ENCODE data around the gene CAMK2D. TPM values are rescaled to one million over a fixed set of nuclear protein-coding genes. Genes with fewer than 3 reads are reported as not detected.

The CAMK2D gene
- total and polyA plus RNA-seq, 5 donors, result 77.2 to 177 (median 150) TPM

DNA sequence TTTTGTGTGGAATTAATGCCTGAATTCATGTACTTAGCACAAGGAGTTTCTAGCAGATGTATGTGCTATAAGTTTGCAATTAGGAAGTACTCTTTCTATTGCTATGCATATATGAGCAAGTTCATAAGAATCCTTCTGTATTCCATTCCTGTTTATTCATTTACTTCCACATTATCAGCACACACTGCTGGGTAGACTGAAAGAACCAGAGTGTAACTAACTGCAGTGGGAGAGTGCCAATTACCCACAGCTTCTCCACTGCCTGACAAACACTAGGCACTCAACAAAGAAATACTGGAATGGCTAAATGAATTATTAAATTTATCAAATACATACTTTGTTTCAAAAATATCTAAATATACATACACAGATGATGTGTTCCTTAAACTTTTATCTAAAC, 219.6 kb downstream of the CAMK2D start:
- no peaks in the 10 kb centered on the region for H3K9me3 ChIP-seq (ENCODE audit: control insufficient read depth, low read length)
- peaks cover 3% of the 10 kb centered on the region for H3K4me1 ChIP-seq (ENCODE audit: control insufficient read depth, insufficient read depth, low read length)
- H3K27ac ChIP-seq (ENCODE audit: low read length), result no peak overlapping the region
- ATAC-seq (no peak), DNase-seq (no peak)
- H3K4me3 ChIP-seq (ENCODE audit: low read length), result no peak overlapping the region
- no peaks in the 10 kb centered on the region for H3K27me3 ChIP-seq (ENCODE audit: control insufficient read depth, insufficient read depth)
- intact Hi-C loops (cut with DNase I), result no loop called here

DNA sequence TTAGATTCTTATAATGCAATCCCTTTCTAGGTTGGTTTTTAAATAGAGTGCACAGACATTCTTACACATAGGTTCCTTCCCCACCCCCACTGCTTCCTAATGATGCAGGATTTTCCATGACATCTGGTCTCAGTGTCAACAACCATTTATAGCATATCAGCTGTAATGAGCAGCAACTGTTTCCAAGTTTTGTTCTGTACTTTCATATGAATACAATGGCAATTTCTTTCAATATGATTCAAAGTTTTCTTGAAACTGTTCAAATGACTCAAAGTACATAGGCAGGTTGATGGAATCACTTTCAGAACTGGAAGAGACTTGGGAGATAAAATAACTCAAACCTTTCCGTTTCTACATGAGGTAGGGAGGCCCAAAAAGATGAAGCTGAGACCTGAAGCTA, 220.7 kb downstream of the CAMK2D start:
- intact Hi-C loops (cut with DNase I), result no loop called here
- peak in 1 of 2 donors; percentile 76 for ATAC-seq
- WGBS, result 40% methylated on average over 1 of the region's 1 CpG

DNA sequence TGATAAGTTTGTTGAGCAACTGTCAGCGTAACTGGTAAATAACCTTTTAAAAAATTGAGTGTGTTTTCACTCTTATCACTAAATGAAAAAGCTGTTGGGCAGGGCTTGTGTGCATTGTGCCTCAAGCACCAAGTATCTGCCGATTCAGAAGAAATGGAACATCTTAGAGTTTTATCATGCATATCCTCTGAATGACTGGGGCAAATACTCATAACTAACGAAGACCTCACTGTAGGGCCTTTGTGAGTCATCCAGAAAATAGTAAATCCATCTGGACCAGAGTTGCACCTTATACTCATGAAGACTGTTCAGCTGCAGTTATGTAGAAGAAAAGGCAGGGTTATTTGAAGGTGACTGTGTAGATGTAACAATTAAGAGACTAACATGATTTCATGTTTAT, 222.1 kb downstream of the CAMK2D start:
- intact Hi-C loops (cut with DNase I), result no loop called here
- no peak overlapping the region for H3K27ac ChIP-seq (ENCODE audit: low read length)
- no peak for ATAC-seq

More for the DNA sequence above, 220.7 kb downstream of the CAMK2D start:
- peaks cover 3% of the 10 kb centered on the region for H3K4me1 ChIP-seq (ENCODE audit: control insufficient read depth, insufficient read depth, low read length)
- H3K27me3 ChIP-seq (ENCODE audit: control insufficient read depth, insufficient read depth), result no peaks in the 10 kb centered on the region
- H3K4me3 ChIP-seq (ENCODE audit: low read length), result no peak overlapping the region
- DNase-seq, result no peak
- H3K9me3 ChIP-seq (ENCODE audit: control insufficient read depth, low read length), result no peaks in the 10 kb centered on the region
- H3K27ac ChIP-seq (ENCODE audit: low read length), result no peak overlapping the region

DNA sequence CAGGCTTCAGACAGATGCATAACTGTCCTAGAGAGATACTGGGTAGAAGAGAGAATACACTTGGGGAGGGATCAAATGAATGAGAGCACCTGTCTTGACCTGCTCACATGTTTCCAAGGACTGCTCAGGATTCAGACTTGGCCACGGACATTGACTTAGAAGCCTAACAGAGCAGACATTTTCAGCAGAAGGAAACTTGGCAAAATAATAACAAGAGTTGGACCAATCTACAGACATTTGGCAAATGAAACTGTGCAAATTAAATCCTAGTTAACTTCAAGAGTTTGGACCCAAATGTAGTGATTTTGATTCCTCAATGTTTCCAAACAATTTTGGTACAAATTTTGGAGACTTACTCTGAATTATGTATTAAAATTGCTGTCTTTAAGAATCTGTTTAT, 223.9 kb downstream of the CAMK2D start:
- H3K9me3 ChIP-seq (ENCODE audit: control insufficient read depth, low read length), result no peaks in the 10 kb centered on the region
- DNase-seq, result no peak
- H3K27me3 ChIP-seq (ENCODE audit: control insufficient read depth, insufficient read depth), result no peaks in the 10 kb centered on the region
- peak; percentile 49 to 71 for ATAC-seq
- intact Hi-C loops (cut with DNase I), result no loop called here
- H3K4me3 ChIP-seq (ENCODE audit: low read length), result no peak overlapping the region
- 36% methylated on average over 1 of the region's 1 CpG for WGBS
- no peak overlapping the region for H3K27ac ChIP-seq (ENCODE audit: low read length)
- peaks cover 2% of the 10 kb centered on the region for H3K4me1 ChIP-seq (ENCODE audit: control insufficient read depth, insufficient read depth, low read length)

More for the DNA sequence above, 222.1 kb downstream of the CAMK2D start:
- no peak overlapping the region for H3K4me3 ChIP-seq (ENCODE audit: low read length)
- peaks cover 2% of the 10 kb centered on the region for H3K4me1 ChIP-seq (ENCODE audit: control insufficient read depth, insufficient read depth, low read length)
- 77% methylated on average over 3 of the region's 3 CpGs for WGBS
- no peaks in the 10 kb centered on the region for H3K27me3 ChIP-seq (ENCODE audit: control insufficient read depth, insufficient read depth)
- no peaks in the 10 kb centered on the region for H3K9me3 ChIP-seq (ENCODE audit: control insufficient read depth, low read length)
- no peak for DNase-seq

DNA sequence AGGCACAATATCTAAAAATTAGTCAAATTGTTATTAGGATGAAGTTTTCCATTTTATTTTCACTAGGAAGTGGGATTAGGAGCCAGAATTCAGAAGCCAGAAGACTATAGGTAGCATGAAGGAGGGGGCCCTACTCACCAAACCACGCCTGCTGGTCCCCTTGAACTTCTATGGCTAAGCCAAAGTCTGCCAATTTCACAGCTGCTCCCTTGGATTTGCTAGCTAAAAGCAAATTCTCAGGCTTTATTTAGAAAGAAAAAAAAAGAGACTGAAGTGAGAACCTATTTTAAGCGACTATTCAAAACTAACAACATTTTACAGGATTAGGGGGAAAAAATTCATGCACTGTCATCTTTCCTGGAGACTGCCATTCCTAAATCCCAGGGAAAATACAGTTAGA, 224.3 kb downstream of the CAMK2D start:
- intact Hi-C loops (cut with DNase I), result no loop called here
- no peak overlapping the region for H3K4me3 ChIP-seq (ENCODE audit: low read length)
- H3K27me3 ChIP-seq (ENCODE audit: control insufficient read depth, insufficient read depth), result no peaks in the 10 kb centered on the region
- peak in 1 of 2 donors; percentile 18 for ATAC-seq
- H3K9me3 ChIP-seq (ENCODE audit: control insufficient read depth, low read length), result no peaks in the 10 kb centered on the region
- H3K27ac ChIP-seq (ENCODE audit: low read length), result no peak overlapping the region
- peaks cover 2% of the 10 kb centered on the region for H3K4me1 ChIP-seq (ENCODE audit: control insufficient read depth, insufficient read depth, low read length)
- DNase-seq, result no peak
- 50% methylated on average over 2 of the region's 2 CpGs for WGBS

DNA sequence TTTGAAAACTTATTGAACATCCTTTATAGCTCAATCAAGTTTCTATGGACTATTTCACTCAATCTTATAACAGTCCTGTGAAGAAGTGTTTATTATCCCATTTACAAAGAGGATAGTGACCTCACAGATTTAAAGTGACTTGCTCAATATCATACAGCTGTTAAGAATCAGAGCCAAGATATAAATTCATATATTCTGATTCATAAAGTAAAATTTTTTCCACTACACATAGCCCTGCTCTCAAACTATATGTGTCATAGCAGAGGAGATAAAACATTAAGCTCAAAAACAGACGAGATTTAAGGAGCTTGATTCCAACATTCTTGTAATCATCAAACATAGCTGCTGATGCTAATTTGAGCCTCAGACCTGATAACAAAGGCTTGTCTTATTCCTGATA, 226.8 kb downstream of the CAMK2D start:
- H3K9me3 ChIP-seq (ENCODE audit: control insufficient read depth, low read length), result no peaks in the 10 kb centered on the region
- no peak for DNase-seq
- peaks cover 2% of the 10 kb centered on the region for H3K4me1 ChIP-seq (ENCODE audit: control insufficient read depth, insufficient read depth, low read length)
- 35% methylated on average over 1 of the region's 1 CpG for WGBS
- no peak overlapping the region for H3K27ac ChIP-seq (ENCODE audit: low read length)
- no peak overlapping the region for H3K4me3 ChIP-seq (ENCODE audit: low read length)
- no peak for ATAC-seq
- no peaks in the 10 kb centered on the region for H3K27me3 ChIP-seq (ENCODE audit: control insufficient read depth, insufficient read depth)
- intact Hi-C loops (cut with DNase I), result no loop called here

DNA sequence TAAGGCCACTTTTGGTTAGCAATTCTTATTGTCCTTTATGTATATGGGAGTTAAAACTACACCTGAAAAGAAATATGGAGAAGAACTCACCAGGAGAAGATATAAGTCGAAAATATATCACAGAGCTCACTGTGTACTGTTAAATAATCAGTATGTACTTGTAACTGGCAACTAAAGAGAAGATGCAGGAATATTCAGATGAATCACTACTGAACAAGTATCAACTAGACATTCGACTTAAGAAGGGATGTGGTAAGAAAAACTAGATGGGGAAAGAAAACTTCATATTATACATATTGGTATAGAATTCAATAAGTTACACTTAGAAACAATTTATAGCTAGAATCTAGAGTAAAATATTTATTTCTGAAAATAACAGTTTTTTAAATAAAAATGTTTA, 230.0 kb downstream of the CAMK2D start:
- Histone ChIP-seq H3K4me3 (ENCODE audit: low read length) (no peak overlapping the region), H3K9me3 (ENCODE audit: control insufficient read depth, low read length) (no peaks in the 10 kb centered on the region), H3K27me3 (ENCODE audit: control insufficient read depth, insufficient read depth) (no peaks in the 10 kb centered on the region), H3K4me1 (ENCODE audit: control insufficient read depth, insufficient read depth, low read length) (no peaks in the 10 kb centered on the region), H3K27ac (ENCODE audit: low read length) (no peak overlapping the region)
- DNase-seq, result no peak
- 96% methylated on average over 2 of the region's 2 CpGs for WGBS
- intact Hi-C loops (cut with DNase I), result no loop called here
- no peak for ATAC-seq

DNA sequence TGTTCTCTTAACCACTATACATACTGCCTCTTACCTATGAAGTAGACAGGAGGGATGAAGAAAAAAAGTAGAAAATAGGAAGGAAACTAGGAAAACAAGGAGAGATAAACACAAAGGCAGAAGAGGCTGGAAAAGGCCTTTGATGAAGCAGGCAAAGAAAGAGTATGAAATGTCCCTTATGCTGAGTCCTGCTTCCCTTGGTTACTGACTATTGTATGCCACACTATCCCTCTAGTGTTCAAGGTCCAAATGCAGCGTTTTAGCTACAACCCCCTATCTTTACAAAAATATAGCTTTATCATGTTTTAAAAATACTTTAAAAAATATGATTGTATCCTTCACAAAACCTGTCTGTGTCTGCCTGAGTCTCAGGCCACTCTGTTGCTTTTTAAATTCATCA, 233.1 kb downstream of the CAMK2D start:
- no peak overlapping the region for H3K27ac ChIP-seq (ENCODE audit: low read length)
- no peaks in the 10 kb centered on the region for H3K4me1 ChIP-seq (ENCODE audit: control insufficient read depth, insufficient read depth, low read length)
- 55% methylated on average over 1 of the region's 1 CpG for WGBS

DNA sequence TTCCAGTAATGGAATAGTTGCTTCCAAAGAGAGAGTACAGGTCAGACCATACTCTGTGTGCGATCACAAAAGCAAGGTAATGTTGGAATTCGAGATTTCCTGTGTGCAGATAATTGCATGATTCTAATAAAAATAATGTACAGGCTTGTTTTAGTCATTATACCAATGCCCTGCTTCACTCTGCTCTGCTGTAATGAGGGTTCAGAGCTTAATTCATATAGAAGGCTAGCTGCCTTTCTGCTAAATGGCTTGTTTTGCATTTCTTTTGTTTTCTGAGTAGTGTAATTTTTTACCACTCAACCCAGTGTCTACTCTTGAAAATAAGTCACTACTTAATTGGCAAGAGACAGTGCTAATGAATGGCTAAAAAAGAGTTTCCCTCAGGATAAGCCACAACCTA, 236.0 kb downstream of the CAMK2D start:
- ATAC-seq, result no peak
- no peak overlapping the region for H3K27ac ChIP-seq (ENCODE audit: low read length)
- 93% methylated on average over 2 of the region's 2 CpGs for whole genome bisulfite sequencing

More for the DNA sequence above, 233.1 kb downstream of the CAMK2D start:
- no peak for ATAC-seq
- H3K9me3 ChIP-seq (ENCODE audit: control insufficient read depth, low read length), result no peaks in the 10 kb centered on the region
- no peak for DNase-seq
- intact Hi-C loops (cut with DNase I), result no loop called here
- H3K4me3 ChIP-seq (ENCODE audit: low read length), result no peak overlapping the region
- H3K27me3 ChIP-seq (ENCODE audit: control insufficient read depth, insufficient read depth), result no peaks in the 10 kb centered on the region

DNA sequence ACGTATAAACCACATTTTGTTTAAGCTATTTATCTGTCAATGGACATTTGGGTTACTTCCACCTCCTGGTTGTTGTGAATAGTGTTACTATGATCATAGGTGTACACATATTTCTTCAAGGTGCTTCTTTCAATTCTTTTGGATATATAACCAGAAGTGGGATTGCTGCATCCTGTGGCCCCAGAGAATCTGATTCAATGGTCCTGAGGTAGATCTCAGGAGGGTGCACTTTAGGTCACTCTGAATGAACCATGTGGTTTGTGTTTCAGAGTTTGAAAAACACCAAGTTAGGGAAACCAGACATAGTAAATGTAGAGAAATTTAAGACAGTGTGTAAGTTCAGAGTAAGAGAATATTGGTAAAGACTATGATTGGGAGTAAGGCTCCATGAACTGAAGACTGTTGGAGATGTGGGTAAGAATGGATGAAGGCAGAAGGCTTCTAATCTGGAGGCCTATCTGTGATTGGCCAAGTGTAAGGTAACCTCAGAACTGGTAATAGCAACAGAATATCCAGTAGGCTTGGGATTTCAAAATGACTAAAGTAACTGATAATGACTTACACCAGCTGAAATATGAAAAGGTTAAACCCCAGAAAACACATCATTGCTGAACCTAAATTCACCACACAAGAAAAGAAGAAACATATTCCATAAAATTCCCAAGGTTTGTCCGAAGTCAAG, 236.9 kb downstream of the CAMK2D start:
- Histone ChIP-seq H3K27me3 (ENCODE audit: control insufficient read depth, insufficient read depth) (no peaks in the 10 kb centered on the region), H3K9me3 (ENCODE audit: control insufficient read depth, low read length) (no peaks in the 10 kb centered on the region), H3K4me3 (ENCODE audit: low read length) (no peak overlapping the region), H3K27ac (ENCODE audit: low read length) (no peak overlapping the region), H3K4me1 (ENCODE audit: control insufficient read depth, insufficient read depth, low read length) (no peaks in the 10 kb centered on the region)
- no peak for ATAC-seq
- no peak for DNase-seq
- intact Hi-C loops (cut with DNase I), result no loop called here
- whole genome bisulfite sequencing, result 98% methylated on average over 2 of the region's 2 CpGs

More for the DNA sequence above, 236.0 kb downstream of the CAMK2D start:
- no peak for DNase-seq
- Histone ChIP-seq H3K27me3 (ENCODE audit: control insufficient read depth, insufficient read depth) (no peaks in the 10 kb centered on the region), H3K9me3 (ENCODE audit: control insufficient read depth, low read length) (no peaks in the 10 kb centered on the region), H3K4me1 (ENCODE audit: control insufficient read depth, insufficient read depth, low read length) (no peaks in the 10 kb centered on the region), H3K4me3 (ENCODE audit: low read length) (no peak overlapping the region)
- intact Hi-C loops (cut with DNase I), result no loop called here

DNA sequence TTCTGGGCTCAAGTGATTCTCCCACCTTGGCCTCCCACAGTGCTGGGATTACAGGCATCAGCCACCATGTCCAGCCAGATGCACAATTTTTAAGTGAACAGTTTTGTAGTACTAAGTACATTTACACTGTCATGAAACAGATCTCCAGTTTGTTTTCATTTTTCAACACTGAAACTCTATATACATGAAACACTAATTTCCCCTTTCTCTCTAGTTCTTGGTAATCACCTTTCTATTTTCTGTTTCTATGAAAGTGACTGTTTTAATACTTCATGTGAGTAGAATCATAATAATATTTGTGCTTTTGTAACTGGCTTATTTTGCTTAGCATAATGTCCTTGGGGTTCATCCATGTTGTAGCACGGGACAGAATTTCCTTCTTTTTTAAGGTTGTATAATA, 237.4 kb downstream of the CAMK2D start:
- Histone ChIP-seq H3K4me3 (ENCODE audit: low read length) (no peak overlapping the region), H3K4me1 (ENCODE audit: control insufficient read depth, insufficient read depth, low read length) (no peaks in the 10 kb centered on the region), H3K27ac (ENCODE audit: low read length) (no peak overlapping the region), H3K9me3 (ENCODE audit: control insufficient read depth, low read length) (no peaks in the 10 kb centered on the region), H3K27me3 (ENCODE audit: control insufficient read depth, insufficient read depth) (no peaks in the 10 kb centered on the region)
- ATAC-seq (no peak), DNase-seq (no peak)
- intact Hi-C loops (cut with DNase I), result no loop called here
- 99% methylated on average over 1 of the region's 1 CpG for WGBS

DNA sequence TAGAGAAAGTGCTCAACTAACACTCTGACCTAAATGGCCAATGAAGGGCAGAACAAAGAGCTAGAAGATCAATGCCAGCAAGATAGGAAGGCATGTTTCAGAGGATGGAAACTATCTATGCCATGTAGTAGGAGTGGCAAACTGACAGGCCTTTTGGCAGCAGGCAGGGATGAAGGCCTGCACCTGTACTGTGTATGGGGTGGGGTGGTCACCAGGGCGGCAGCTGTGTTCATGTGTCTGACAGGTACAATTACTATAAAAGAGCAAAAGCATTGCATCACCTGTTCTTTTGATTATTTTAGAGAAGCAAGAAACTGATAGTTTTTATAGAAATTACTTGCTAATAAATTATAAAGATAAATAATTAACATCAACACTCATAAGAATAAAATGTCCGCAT, 239.1 kb downstream of the CAMK2D start:
- no peak overlapping the region for H3K27ac ChIP-seq (ENCODE audit: low read length)
- H3K4me1 ChIP-seq (ENCODE audit: control insufficient read depth, insufficient read depth, low read length), result no peaks in the 10 kb centered on the region
- intact Hi-C loops (cut with DNase I), result no loop called here
- H3K27me3 ChIP-seq (ENCODE audit: control insufficient read depth, insufficient read depth), result no peaks in the 10 kb centered on the region
- DNase-seq (no peak), ATAC-seq (no peak)
- H3K9me3 ChIP-seq (ENCODE audit: control insufficient read depth, low read length), result no peaks in the 10 kb centered on the region
- H3K4me3 ChIP-seq (ENCODE audit: low read length), result no peak overlapping the region
- WGBS, result 98% methylated on average over 2 of the region's 2 CpGs
